ENCODE results near the gene WWOX. TPM values are rescaled to one million over a fixed set of nuclear protein-coding genes. Genes with fewer than 3 reads are reported as not detected.

Gene WWOX
- total and polyA plus RNA-seq, 3 donors from 2014 or later = 20.6 to 76.7 (median 64.1) TPM

GRCh38 chr16:78990309-78990701, 890.9 kb downstream of the WWOX start:
- no peaks in the 10 kb centered on the region for H3K27me3 ChIP-seq
- H3K4me3 ChIP-seq = no peak overlapping the region
- intact Hi-C loops (cut with DNase I; ENCODE audit: low total_unique reads) = no loop called here
- no peak overlapping the region for H3K27ac ChIP-seq
- no peaks in the 10 kb centered on the region for H3K4me1 ChIP-seq
- TF ChIP-seq POLR2A (IDR thresholded peaks at IDR 0.05) (no peak), CTCF (IDR thresholded peaks at IDR 0.05) (no peak)
- no peaks in the 10 kb centered on the region for H3K36me3 ChIP-seq (ENCODE audit: low read depth, missing control alignments)
- H3K9me3 ChIP-seq = no peaks in the 10 kb centered on the region
- no peak for DNase-seq
- 67 to 72% methylated on average over 5 of the region's 5 CpGs for WGBS, 2 donors

GRCh38 chr16:78992001-78992400, 892.5 kb downstream of the WWOX start:
- DNase-seq = no peak
- Histone ChIP-seq H3K4me1 (no peaks in the 10 kb centered on the region), H3K27me3 (no peaks in the 10 kb centered on the region), H3K36me3 (ENCODE audit: low read depth, missing control alignments) (no peaks in the 10 kb centered on the region), H3K27ac (no peak overlapping the region), H3K9me3 (no peaks in the 10 kb centered on the region), H3K4me3 (no peak overlapping the region)
- TF ChIP-seq POLR2A (IDR thresholded peaks at IDR 0.05) (no peak), CTCF (IDR thresholded peaks at IDR 0.05) (no peak)
- intact Hi-C loops (cut with DNase I; ENCODE audit: low total_unique reads) = no loop called here
- WGBS, 2 donors = 75 to 80% methylated on average over 6 of the region's 6 CpGs

GRCh38 chr16:78993346-78993745, 893.9 kb downstream of the WWOX start:
- Histone ChIP-seq H3K27me3 (no peaks in the 10 kb centered on the region), H3K4me1 (no peaks in the 10 kb centered on the region), H3K27ac (no peak overlapping the region), H3K4me3 (no peak overlapping the region), H3K9me3 (no peaks in the 10 kb centered on the region), H3K36me3 (ENCODE audit: low read depth, missing control alignments) (no peaks in the 10 kb centered on the region)
- TF ChIP-seq POLR2A (IDR thresholded peaks at IDR 0.05) (no peak), CTCF (IDR thresholded peaks at IDR 0.05) (no peak)
- DNase-seq = no peak
- WGBS, 2 donors = 64% methylated on average over 12 of the region's 12 CpGs
- intact Hi-C loops (cut with DNase I; ENCODE audit: low total_unique reads) = no loop called here

- H3K4me1 ChIP-seq = no peaks in the 10 kb centered on the region
- intact Hi-C loops (cut with DNase I; ENCODE audit: low total_unique reads) = no loop called here
- H3K27me3 ChIP-seq = no peaks in the 10 kb centered on the region
- H3K36me3 ChIP-seq (ENCODE audit: low read depth, missing control alignments) = no peaks in the 10 kb centered on the region
- TF ChIP-seq CTCF (IDR thresholded peaks at IDR 0.05) = no peak
- TF ChIP-seq POLR2A (IDR thresholded peaks at IDR 0.05) = no peak
- no peaks in the 10 kb centered on the region for H3K9me3 ChIP-seq
- DNase-seq = no peak
- no peak overlapping the region for H3K27ac ChIP-seq
- H3K4me3 ChIP-seq = no peak overlapping the region
- WGBS, 2 donors = 67 to 71% methylated on average over 15 of the region's 15 CpGs
Measured at GRCh38 chr16:78994135-78994745, 894.8 kb downstream of the WWOX start.

GRCh38 chr16:78995441-78995840, 896.0 kb downstream of the WWOX start:
- WGBS, 2 donors = 75 to 76% methylated on average over 3 of the region's 3 CpGs
- H3K4me3 ChIP-seq = no peak overlapping the region
- H3K27ac ChIP-seq = no peak overlapping the region
- no peaks in the 10 kb centered on the region for H3K9me3 ChIP-seq
- intact Hi-C loops (cut with DNase I; ENCODE audit: low total_unique reads) = no loop called here
- DNase-seq = no peak
- TF ChIP-seq POLR2A (IDR thresholded peaks at IDR 0.05) (no peak), CTCF (IDR thresholded peaks at IDR 0.05) (no peak)
- H3K36me3 ChIP-seq (ENCODE audit: low read depth, missing control alignments) = no peaks in the 10 kb centered on the region
- H3K27me3 ChIP-seq = no peaks in the 10 kb centered on the region
- H3K4me1 ChIP-seq = no peaks in the 10 kb centered on the region
